ENCODE results near the gene BBIP1. TPM values are rescaled to one million over a fixed set of nuclear protein-coding genes. Genes with fewer than 3 reads are reported as not detected.

The BBIP1 gene
- total RNA-seq, 1 donor from 2014 or later: 42.4 TPM

GRCh38 chr10:110863956-110864355, 55.0 kb downstream of the BBIP1 start:
- DNase-seq (ENCODE audit: low spot score): no peak

GRCh38 chr10:110863361-110863760, 55.6 kb downstream of the BBIP1 start:
- no peak for DNase-seq (ENCODE audit: low spot score)

GRCh38 chr10:110862961-110863360, 56.0 kb downstream of the BBIP1 start:
- DNase-seq (ENCODE audit: low spot score): no peak

GRCh38 chr10:110861930-110862649, 56.9 kb downstream of the BBIP1 start:
- DNase-seq (ENCODE audit: low spot score): no peak

- no peak for DNase-seq (ENCODE audit: low spot score)
Observed at GRCh38 chr10:110861476-110861875, 57.5 kb downstream of the BBIP1 start.

- no peak for DNase-seq (ENCODE audit: low spot score)
Observed at GRCh38 chr10:110860576-110861241, 58.3 kb downstream of the BBIP1 start.

- DNase-seq (ENCODE audit: low spot score): no peak
Observed at GRCh38 chr10:110859973-110860376, 59.0 kb downstream of the BBIP1 start.

- DNase-seq (ENCODE audit: low spot score): no peak
Observed at GRCh38 chr10:110859206-110859972, 59.6 kb downstream of the BBIP1 start.

- no peak for DNase-seq (ENCODE audit: low spot score)
Observed at GRCh38 chr10:110858297-110858934, 60.6 kb downstream of the BBIP1 start.

- peak; percentile 85 for DNase-seq (ENCODE audit: low spot score)
Observed at GRCh38 chr10:110857265-110858171, 61.5 kb downstream of the BBIP1 start.

GRCh38 chr10:110853921-110854605, 64.9 kb downstream of the BBIP1 start:
- DNase-seq (ENCODE audit: low spot score): no peak

GRCh38 chr10:110852947-110853346, 66.0 kb downstream of the BBIP1 start:
- no peak for DNase-seq (ENCODE audit: low spot score)

GRCh38 chr10:110852255-110852896, 66.6 kb downstream of the BBIP1 start:
- no peak for DNase-seq (ENCODE audit: low spot score)

- no peak for DNase-seq (ENCODE audit: low spot score)
Observed at GRCh38 chr10:110851020-110851612, 67.9 kb downstream of the BBIP1 start.

- DNase-seq (ENCODE audit: low spot score): no peak
Observed at GRCh38 chr10:110850099-110850498, 68.9 kb downstream of the BBIP1 start.
